ENCODE data around the gene FAM222A. TPM values are rescaled to one million over a fixed set of nuclear protein-coding genes. Genes with fewer than 3 reads are reported as not detected.

Gene FAM222A
- polyA plus RNA-seq, 3 donors: 0.09 TPM; not detected in 2

DNA sequence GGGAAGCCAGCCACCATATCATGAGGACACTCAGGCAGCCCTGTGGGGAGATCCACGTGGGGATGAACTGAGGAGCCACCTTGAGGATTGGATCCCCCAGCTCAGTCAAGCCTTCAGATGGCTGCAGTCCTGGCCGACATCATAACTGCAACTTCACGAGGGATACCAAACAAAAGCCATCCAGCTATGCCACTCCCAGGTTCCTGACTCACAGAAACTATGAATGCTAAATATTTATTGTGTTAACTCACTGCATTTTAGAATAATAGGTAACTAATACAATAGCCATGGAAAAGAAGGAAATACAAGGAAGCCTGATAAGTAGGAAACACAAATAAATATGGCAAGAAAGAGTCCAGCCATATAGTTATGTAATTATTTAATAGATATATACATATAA lies 42.1 kb upstream of the FAM222A start:
- H3K36me3 Mint-ChIP-seq: no peaks in the 10 kb centered on the region
- 57% methylated on average over 1 of the region's 3 CpGs for WGBS (ENCODE audit: insufficient coverage)
- intact Hi-C loops (cut with micrococcal nuclease): no loop called here
- Histone ChIP-seq H3K4me1 (ENCODE audit: control insufficient read depth in 1 of 2, insufficient read depth in 2 of 2, low read length in 2 of 2) (no peaks in the 10 kb centered on the region), H3K4me3 (replicated peaks in 1 of 3; ENCODE audit: low read depth in 2 of 3, low read length in 3 of 3) (no peak overlapping the region), H3K27ac (ENCODE audit: low read depth in 1 of 2, low read length in 2 of 2) (no peak overlapping the region), H3K79me2 (ENCODE audit: insufficient read depth, low read length) (no peaks in the 10 kb centered on the region), H3K27me3 (ENCODE audit: control insufficient read depth in 2 of 2, insufficient read depth in 2 of 2, low read length in 2 of 2) (peaks cover 0 to 3% of the 10 kb centered on the region in 2 donors), H3K9ac (ENCODE audit: insufficient read depth, low read length, poor library complexity, severe bottlenecking) (no peak overlapping the region), H3K4me2 (replicated peaks; ENCODE audit: extremely low read depth, low read length, poor library complexity, severe bottlenecking) (no peak overlapping the region), H2AFZ (ENCODE audit: insufficient read depth, low read depth, low read length, poor library complexity, severe bottlenecking) (no peak overlapping the region), H4K20me1 (ENCODE audit: insufficient read depth, low read length) (no peaks in the 10 kb centered on the region), H3K36me3 (replicated peaks in 1 of 2; ENCODE audit: control insufficient read depth in 1 of 2, insufficient read depth in 2 of 2, low read length in 2 of 2) (no peaks in the 10 kb centered on the region), H3K9me3 (replicated peaks in 1 of 2; ENCODE audit: control insufficient read depth in 1 of 2, insufficient read depth in 1 of 2, low read length in 2 of 2) (peaks cover 0 to 3% of the 10 kb centered on the region in 2 donors)
- TF ChIP-seq, protein P1, sequence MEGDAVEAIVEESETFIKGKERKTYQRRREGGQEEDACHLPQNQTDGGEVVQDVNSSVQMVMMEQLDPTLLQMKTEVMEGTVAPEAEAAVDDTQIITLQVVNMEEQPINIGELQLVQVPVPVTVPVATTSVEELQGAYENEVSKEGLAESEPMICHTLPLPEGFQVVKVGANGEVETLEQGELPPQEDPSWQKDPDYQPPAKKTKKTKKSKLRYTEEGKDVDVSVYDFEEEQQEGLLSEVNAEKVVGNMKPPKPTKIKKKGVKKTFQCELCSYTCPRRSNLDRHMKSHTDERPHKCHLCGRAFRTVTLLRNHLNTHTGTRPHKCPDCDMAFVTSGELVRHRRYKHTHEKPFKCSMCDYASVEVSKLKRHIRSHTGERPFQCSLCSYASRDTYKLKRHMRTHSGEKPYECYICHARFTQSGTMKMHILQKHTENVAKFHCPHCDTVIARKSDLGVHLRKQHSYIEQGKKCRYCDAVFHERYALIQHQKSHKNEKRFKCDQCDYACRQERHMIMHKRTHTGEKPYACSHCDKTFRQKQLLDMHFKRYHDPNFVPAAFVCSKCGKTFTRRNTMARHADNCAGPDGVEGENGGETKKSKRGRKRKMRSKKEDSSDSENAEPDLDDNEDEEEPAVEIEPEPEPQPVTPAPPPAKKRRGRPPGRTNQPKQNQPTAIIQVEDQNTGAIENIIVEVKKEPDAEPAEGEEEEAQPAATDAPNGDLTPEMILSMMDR (IDR thresholded peaks at IDR 0.05): no peak
- no peaks in the 10 kb centered on the region for H3K4me1 Mint-ChIP-seq
- no peak for DNase-seq
- peaks cover 11 to 17% (median 11%) of the 10 kb centered on the region in 3 donors for H3K27me3 Mint-ChIP-seq (ENCODE audit: low read depth in 3 of 3)
- peaks cover 0 to 8% (median 1%) of the 10 kb centered on the region in 7 donors for H3K9me3 Mint-ChIP-seq
- H3K27ac Mint-ChIP-seq: no peak overlapping the region
- H3K4me3 Mint-ChIP-seq: no peak overlapping the region

DNA sequence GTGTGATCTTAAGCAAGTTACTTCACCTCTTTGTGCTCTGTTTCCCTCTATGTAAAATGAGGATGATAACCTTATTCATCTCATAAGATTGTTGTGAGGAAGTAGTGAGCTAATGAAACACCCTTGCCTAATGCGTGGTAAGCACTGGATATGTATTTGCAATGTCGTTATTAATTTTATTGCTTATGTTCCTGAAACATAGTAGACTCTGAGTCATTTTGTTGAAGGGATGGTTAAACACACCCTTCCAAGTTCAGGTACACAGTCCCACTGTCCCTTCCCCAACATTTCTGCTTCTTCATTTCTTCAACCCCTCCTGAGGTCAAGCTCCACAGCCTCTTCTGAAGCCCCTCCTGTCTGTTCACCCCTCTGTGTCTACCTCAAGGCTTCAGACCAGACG lies 40.2 kb upstream of the FAM222A start:
- no peaks in the 10 kb centered on the region for H4K20me1 ChIP-seq (ENCODE audit: insufficient read depth, low read length)
- H3K9ac ChIP-seq (ENCODE audit: insufficient read depth, low read length, poor library complexity, severe bottlenecking): no peak overlapping the region
- no peaks in the 10 kb centered on the region for H3K36me3 ChIP-seq (replicated peaks in 1 of 2; ENCODE audit: control insufficient read depth in 1 of 2, insufficient read depth in 2 of 2, low read length in 2 of 2)
- no peaks in the 10 kb centered on the region for H3K79me2 ChIP-seq (ENCODE audit: insufficient read depth, low read length)
- peaks cover 0 to 3% of the 10 kb centered on the region in 2 donors for H3K9me3 ChIP-seq (replicated peaks in 1 of 2; ENCODE audit: control insufficient read depth in 1 of 2, insufficient read depth in 1 of 2, low read length in 2 of 2)
- no peaks in the 10 kb centered on the region for H3K4me1 ChIP-seq (ENCODE audit: control insufficient read depth in 1 of 2, insufficient read depth in 2 of 2, low read length in 2 of 2)
- Mint-ChIP-seq H3K9me3 (peaks cover 0 to 8% (median 1%) of the 10 kb centered on the region in 7 donors), H3K4me1 (no peaks in the 10 kb centered on the region), H3K27me3 (ENCODE audit: low read depth in 3 of 3) (peaks cover 12 to 20% (median 16%) of the 10 kb centered on the region in 3 donors), H3K36me3 (no peaks in the 10 kb centered on the region), H3K27ac (no peak overlapping the region), H3K4me3 (no peak overlapping the region)
- DNase-seq: no peak
- TF ChIP-seq, protein P1 (IDR thresholded peaks at IDR 0.05): no peak
- no peak overlapping the region for H3K27ac ChIP-seq (ENCODE audit: low read depth in 1 of 2, low read length in 2 of 2)
- 100% methylated on average over 1 of the region's 3 CpGs for WGBS (ENCODE audit: insufficient coverage)
- H3K27me3 ChIP-seq (ENCODE audit: control insufficient read depth in 2 of 2, insufficient read depth in 2 of 2, low read length in 2 of 2): peaks cover 0 to 10% of the 10 kb centered on the region in 2 donors
- no peak overlapping the region for H3K4me3 ChIP-seq (replicated peaks in 1 of 3; ENCODE audit: low read depth in 2 of 3, low read length in 3 of 3)
- H3K4me2 ChIP-seq (replicated peaks; ENCODE audit: extremely low read depth, low read length, poor library complexity, severe bottlenecking): no peak overlapping the region
- no peak overlapping the region for H2AFZ ChIP-seq (ENCODE audit: insufficient read depth, low read depth, low read length, poor library complexity, severe bottlenecking)
- intact Hi-C loops (cut with micrococcal nuclease): no loop called here
